COLO668 (cell line): ENCODE data around the gene NDOR1.

ENCODE experiments used
- DNase-seq: peaks from one replicate; lab custom pipeline; 2025; ENCODE audit not compliant: unreplicated experiment; lab: John Stamatoyannopoulos, UW

NDOR1 gene

GRCh38 chr9:137256362-137256761, 50.9 kb downstream of the NDOR1 start:
- DNase-seq = no peak

- no peak for DNase-seq
Observed at GRCh38 chr9:137256856-137257255, 51.4 kb downstream of the NDOR1 start.

- DNase-seq = peak; percentile 16
Observed at GRCh38 chr9:137262173-137262908, 56.8 kb downstream of the NDOR1 start.

- DNase-seq = no peak
Observed at GRCh38 chr9:137262909-137263285, 57.4 kb downstream of the NDOR1 start.

- DNase-seq = no peak
Observed at GRCh38 chr9:137263506-137263905, 58.0 kb downstream of the NDOR1 start.

- DNase-seq = no peak
Observed at GRCh38 chr9:137264067-137264466, 58.6 kb downstream of the NDOR1 start.

- no peak for DNase-seq
Observed at GRCh38 chr9:137265496-137266161, 60.1 kb downstream of the NDOR1 start.

GRCh38 chr9:137266162-137266527, 60.6 kb downstream of the NDOR1 start:
- DNase-seq = no peak
